ENCODE data around the gene PC.
"Not testable (repeated sequence)": the region's sequence is repeated elsewhere in the genome, so short reads cannot be mapped to it uniquely, and the experiment has no call there.

Gene PC, protein sequence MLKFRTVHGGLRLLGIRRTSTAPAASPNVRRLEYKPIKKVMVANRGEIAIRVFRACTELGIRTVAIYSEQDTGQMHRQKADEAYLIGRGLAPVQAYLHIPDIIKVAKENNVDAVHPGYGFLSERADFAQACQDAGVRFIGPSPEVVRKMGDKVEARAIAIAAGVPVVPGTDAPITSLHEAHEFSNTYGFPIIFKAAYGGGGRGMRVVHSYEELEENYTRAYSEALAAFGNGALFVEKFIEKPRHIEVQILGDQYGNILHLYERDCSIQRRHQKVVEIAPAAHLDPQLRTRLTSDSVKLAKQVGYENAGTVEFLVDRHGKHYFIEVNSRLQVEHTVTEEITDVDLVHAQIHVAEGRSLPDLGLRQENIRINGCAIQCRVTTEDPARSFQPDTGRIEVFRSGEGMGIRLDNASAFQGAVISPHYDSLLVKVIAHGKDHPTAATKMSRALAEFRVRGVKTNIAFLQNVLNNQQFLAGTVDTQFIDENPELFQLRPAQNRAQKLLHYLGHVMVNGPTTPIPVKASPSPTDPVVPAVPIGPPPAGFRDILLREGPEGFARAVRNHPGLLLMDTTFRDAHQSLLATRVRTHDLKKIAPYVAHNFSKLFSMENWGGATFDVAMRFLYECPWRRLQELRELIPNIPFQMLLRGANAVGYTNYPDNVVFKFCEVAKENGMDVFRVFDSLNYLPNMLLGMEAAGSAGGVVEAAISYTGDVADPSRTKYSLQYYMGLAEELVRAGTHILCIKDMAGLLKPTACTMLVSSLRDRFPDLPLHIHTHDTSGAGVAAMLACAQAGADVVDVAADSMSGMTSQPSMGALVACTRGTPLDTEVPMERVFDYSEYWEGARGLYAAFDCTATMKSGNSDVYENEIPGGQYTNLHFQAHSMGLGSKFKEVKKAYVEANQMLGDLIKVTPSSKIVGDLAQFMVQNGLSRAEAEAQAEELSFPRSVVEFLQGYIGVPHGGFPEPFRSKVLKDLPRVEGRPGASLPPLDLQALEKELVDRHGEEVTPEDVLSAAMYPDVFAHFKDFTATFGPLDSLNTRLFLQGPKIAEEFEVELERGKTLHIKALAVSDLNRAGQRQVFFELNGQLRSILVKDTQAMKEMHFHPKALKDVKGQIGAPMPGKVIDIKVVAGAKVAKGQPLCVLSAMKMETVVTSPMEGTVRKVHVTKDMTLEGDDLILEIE

GRCh38 chr11:66958232-66958955 lies at the start of gene PC:
Gene PC (minus strand): TSS chr11:66958383. CDS start chr11:66872159, 86,224 bp downstream.
- no peak for TF ChIP-seq CTCF (IDR thresholded peaks at IDR 0.05; ENCODE audit: extremely low read depth, insufficient read depth, missing control alignments)
- peak; percentile 99 for DNase-seq (ENCODE audit: low spot score)
- in situ Hi-C loops (cut with MboI; ENCODE audit: low pct_unique_long_range_greater_than_20kb, low sequenced_read_pairs, unreplicated experiment), result no loop called here

- in situ Hi-C loops (cut with MboI; ENCODE audit: low pct_unique_long_range_greater_than_20kb, low sequenced_read_pairs, unreplicated experiment), result no loop called here
These were observed 48.9 kb upstream of the PC start for GRCh38 chr11:67007126-67007525.

GRCh38 chr11:67006029-67006884 lies 48.1 kb upstream of the PC start:
- in situ Hi-C loops (cut with MboI; ENCODE audit: low pct_unique_long_range_greater_than_20kb, low sequenced_read_pairs, unreplicated experiment), result no loop called here
- no peak for DNase-seq (ENCODE audit: low spot score)
- TF ChIP-seq CTCF (IDR thresholded peaks at IDR 0.05; ENCODE audit: extremely low read depth, insufficient read depth, missing control alignments), result no peak

More at GRCh38 chr11:67007126-67007525, 48.9 kb upstream of the PC start:
- TF ChIP-seq CTCF (IDR thresholded peaks at IDR 0.05; ENCODE audit: extremely low read depth, insufficient read depth, missing control alignments), result no peak
- no peak for DNase-seq (ENCODE audit: low spot score)

- in situ Hi-C loops (cut with MboI; ENCODE audit: low pct_unique_long_range_greater_than_20kb, low sequenced_read_pairs, unreplicated experiment); DNase-seq (ENCODE audit: low spot score): not testable (repeated sequence)
These were observed 47.0 kb upstream of the PC start for GRCh38 chr11:67005200-67005599.

GRCh38 chr11:67002921-67003411 lies 44.8 kb upstream of the PC start:
- no peak for DNase-seq (ENCODE audit: low spot score)
- TF ChIP-seq CTCF (IDR thresholded peaks at IDR 0.05; ENCODE audit: extremely low read depth, insufficient read depth, missing control alignments), result no peak
- in situ Hi-C loops (cut with MboI; ENCODE audit: low pct_unique_long_range_greater_than_20kb, low sequenced_read_pairs, unreplicated experiment), result no loop called here

- DNase-seq (ENCODE audit: low spot score), result no peak
- no peak for TF ChIP-seq CTCF (IDR thresholded peaks at IDR 0.05; ENCODE audit: extremely low read depth, insufficient read depth, missing control alignments)
These were observed 44.2 kb upstream of the PC start for GRCh38 chr11:67002297-67002913.

More at GRCh38 chr11:67002297-67002913, 44.2 kb upstream of the PC start:
- in situ Hi-C loops (cut with MboI; ENCODE audit: low pct_unique_long_range_greater_than_20kb, low sequenced_read_pairs, unreplicated experiment), result no loop called here

All from GM13977 (cell line).